GM19324 (cell line): ENCODE data around the gene FBXO8.

ENCODE experiments used
- ATAC-seq: cut with Tn5 transposase; IDR thresholded peaks from one replicate; pipeline ENCODE4 v1.9.1; 2021; ENCODE audit warnings: mild to moderate bottlenecking, moderate library complexity; ENCODE audit not compliant: unreplicated experiment, low FRiP score

Gene FBXO8

GRCh38 chr4:174252412-174252811 is 31.1 kb downstream of the FBXO8 start:
- no peak for ATAC-seq

- no peak for ATAC-seq
Observed at GRCh38 chr4:174248407-174248806, 35.1 kb downstream of the FBXO8 start.

- ATAC-seq, result no peak
Observed at GRCh38 chr4:174245714-174246113, 37.8 kb downstream of the FBXO8 start.

- ATAC-seq, result no peak
Observed at GRCh38 chr4:174244441-174244840, 39.0 kb downstream of the FBXO8 start.

- no peak for ATAC-seq
Observed at GRCh38 chr4:174241162-174241561, 42.3 kb downstream of the FBXO8 start.

- no peak for ATAC-seq
Observed at GRCh38 chr4:174236359-174236758, 47.1 kb downstream of the FBXO8 start.

GRCh38 chr4:174230680-174231079 is 52.8 kb downstream of the FBXO8 start:
- ATAC-seq, result no peak

GRCh38 chr4:174230148-174230547 is 53.3 kb downstream of the FBXO8 start:
- ATAC-seq, result no peak

GRCh38 chr4:174228988-174229387 is 54.5 kb downstream of the FBXO8 start:
- ATAC-seq, result no peak

GRCh38 chr4:174225349-174226049 is 58.0 kb downstream of the FBXO8 start:
- no peak for ATAC-seq

GRCh38 chr4:174224550-174224949 is 58.9 kb downstream of the FBXO8 start:
- ATAC-seq, result no peak

GRCh38 chr4:174222266-174222872 is 61.1 kb downstream of the FBXO8 start:
- peak; percentile 59 for ATAC-seq

- no peak for ATAC-seq
Observed at GRCh38 chr4:174218127-174218790, 65.2 kb downstream of the FBXO8 start.

- peak; percentile 65 for ATAC-seq
Observed at GRCh38 chr4:174217273-174218126, 66.0 kb downstream of the FBXO8 start.

- ATAC-seq, result no peak
Observed at GRCh38 chr4:174216799-174217272, 66.6 kb downstream of the FBXO8 start.

- ATAC-seq, result no peak
Observed at GRCh38 chr4:174215961-174216680, 67.3 kb downstream of the FBXO8 start.

GRCh38 chr4:174215057-174215456 is 68.4 kb downstream of the FBXO8 start:
- ATAC-seq, result no peak

GRCh38 chr4:174214101-174214878 is 69.2 kb downstream of the FBXO8 start:
- no peak for ATAC-seq

- no peak for ATAC-seq
Observed at GRCh38 chr4:174213731-174214100, 69.8 kb downstream of the FBXO8 start.
